ENCODE data around the gene ITGA2B.
"Not testable (repeated sequence)": the region's sequence is repeated elsewhere in the genome, so short reads cannot be mapped to it uniquely, and the experiment has no call there.

ITGA2B gene

DNA sequence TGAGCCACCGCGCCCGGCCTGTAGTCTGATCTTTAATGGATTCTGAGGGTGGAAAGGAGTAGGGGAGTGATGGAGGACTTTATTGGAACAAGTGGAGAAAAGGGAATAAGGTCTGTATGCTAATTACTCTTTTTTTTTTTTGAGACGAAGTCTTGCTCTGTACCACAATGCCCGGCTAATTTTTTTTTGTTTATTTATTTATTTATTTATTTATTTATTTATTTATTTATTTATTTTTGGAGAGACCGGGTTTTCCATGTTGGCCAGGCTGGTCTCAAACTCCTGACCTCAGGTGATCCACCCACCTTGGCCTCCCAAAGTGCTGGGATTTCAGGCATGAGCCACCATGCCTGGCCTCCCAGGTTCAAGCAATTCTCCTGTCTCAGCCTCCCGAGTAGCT is 59.9 kb downstream of the ITGA2B start:
- DNase-seq: not testable (repeated sequence)

DNA sequence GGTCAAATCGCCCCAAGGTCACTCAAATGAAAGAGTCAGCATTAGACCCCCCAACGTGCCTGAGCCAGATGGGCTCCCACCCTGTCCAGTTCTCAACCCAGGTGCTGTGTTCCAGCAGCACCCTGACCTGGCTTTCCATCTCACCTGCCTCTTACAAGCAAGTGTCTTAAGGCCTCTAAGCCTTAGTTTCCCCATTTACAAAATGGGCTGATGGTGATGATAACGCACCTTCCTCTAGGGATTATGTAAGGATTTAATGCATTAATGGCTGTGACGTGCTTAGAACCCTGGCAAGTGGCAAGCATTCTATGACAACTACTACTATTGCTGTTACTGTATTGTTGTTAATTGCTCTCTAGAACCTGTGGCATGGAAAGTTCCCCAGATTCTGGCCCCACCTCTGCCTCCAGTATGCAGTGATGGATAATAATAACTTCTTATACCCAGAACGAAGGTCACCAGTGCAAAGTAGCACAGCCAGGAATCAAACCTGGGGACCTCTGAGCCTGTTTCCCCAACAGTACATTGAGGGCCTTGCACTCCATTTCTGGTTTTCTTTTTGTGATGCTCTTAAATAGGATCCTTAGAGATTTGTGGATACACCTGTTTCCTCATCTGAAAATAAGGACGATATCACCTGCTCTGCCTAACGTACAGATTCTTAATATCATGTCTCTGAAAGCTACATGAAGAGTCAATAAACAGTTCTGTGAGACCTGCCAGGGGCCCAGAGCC is 61.6 kb downstream of the ITGA2B start:
- no peak for DNase-seq

DNA sequence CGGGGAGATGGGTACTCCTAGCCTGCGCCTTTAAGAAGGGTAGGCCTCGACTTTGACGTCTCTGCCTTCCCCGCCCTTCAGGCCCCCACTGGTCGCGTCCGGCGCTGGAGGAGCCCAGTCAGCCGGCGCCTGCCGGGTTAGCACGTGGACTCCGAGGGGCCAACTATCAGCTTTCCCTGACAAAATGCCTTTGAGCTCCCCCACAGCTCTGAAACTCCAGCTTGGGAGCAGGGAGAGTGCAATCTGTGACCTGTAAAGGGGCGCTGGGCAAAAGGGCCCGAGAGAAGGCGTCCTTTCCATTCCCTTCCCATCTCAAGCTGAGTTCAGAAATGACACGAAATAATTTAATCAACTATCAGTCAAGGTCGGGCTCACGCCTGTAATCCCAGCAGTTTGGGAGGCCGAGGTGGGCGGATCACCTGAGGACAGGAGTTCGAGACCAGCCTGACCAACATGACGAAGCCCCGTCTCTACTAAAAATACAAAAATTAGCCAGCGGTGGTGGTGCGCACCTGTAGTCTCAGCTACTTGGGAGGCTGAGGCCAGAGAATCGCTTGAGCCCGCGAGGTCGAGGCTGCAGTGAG is 62.5 kb downstream of the ITGA2B start:
- DNase-seq: peak; percentile 94

DNA sequence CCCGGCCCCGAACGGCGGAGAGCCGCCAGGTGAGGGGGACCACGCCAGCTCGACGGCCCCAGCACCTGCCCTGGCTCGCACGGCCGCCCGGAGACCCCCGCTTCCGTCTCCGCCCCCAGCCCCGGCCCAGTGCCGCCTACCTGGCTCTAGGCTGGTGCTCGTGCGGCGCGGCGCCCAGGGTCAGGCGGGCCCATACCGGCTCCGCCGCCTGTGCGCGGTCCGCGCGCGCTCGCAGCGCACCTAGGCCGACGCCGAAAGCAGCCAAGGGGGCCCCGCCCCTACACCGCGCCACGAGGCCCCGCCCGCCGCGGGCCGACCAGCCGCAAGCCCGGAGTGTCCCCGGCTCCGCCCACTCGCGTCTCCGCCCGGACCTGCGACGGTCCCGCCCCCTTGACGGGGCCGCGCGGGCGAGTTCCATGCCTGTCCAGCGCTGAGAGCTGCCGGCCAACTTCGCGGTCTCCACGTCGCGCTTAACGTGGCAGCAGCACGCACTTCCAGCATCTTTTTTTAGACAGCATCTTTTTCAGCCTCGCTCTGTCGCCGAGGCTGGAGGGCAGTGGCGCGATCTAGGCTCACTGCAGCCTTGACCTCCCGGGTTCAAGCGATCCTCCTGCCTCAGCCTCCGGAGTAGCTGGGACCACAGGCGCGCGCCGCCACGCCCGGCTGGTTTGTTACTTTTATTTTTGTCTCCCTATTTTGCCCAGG is 64.7 kb downstream of the ITGA2B start, which contains the start of gene SLC25A39:
TSS of gene SLC25A39 (minus strand) at position 253 of the 705 bp plus-strand sequence. CDS start 1,261 bp downstream, outside the sequence.
- peak; percentile 97 for DNase-seq

DNA sequence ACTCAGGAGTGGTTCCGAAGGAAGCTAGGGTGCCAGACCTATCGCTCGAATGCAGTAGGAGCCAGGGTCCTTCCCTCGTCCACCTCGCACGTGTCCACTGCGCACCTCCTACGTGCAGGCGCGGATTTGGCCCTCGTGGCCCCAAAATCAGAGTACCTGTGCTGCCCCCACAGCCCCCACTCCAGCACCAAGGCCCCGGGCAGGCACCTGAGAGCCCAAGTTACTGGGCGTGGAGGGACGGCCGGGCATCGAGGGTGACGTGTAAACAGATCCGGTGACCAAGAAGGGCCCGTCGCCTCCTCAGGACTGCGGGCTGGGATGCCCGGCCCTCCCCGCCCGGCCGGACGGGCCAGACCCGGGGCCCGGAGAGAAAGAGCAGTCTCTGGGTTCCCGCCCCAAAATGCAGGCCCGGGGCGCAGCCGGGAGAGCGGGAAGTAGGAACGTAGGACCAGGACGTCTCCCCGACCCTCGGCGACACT is 65.3 kb downstream of the ITGA2B start:
- DNase-seq: peak; percentile 68

DNA sequence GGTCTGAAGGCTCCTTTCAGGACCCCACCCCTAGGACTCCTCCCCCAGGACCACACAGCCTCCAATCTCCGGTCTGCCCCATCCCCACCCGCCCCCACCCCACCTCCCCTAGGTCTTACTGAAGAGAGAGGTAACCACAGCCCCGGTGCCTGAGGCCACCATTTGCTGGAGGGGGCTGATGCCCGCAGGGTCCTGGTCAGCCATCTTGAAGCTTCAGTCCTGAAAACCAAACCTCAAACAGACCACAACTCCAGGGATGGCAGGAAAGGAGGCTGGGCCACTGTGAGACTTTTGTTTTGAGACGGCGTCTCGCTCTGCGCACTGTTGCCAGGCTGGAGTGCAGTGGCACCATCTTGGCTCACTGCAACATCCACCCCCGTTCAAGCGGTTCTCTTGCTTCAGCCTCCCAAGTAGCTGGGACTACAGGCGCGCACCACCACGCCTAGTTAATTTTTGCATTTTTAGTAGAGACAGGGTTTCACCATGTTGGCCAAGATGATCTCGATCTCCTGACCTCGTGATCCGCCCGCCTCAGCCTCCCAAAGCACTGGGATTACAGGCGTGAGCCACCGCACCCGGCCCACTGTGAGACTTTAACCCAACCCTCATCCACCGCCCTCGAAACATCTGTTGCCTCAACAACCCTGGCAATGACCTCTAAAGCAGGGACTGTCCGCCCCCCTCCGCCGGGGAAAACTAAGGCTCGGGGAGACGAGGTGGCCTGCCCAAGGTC is 65.9 kb downstream of the ITGA2B start:
- no peak for DNase-seq

DNA sequence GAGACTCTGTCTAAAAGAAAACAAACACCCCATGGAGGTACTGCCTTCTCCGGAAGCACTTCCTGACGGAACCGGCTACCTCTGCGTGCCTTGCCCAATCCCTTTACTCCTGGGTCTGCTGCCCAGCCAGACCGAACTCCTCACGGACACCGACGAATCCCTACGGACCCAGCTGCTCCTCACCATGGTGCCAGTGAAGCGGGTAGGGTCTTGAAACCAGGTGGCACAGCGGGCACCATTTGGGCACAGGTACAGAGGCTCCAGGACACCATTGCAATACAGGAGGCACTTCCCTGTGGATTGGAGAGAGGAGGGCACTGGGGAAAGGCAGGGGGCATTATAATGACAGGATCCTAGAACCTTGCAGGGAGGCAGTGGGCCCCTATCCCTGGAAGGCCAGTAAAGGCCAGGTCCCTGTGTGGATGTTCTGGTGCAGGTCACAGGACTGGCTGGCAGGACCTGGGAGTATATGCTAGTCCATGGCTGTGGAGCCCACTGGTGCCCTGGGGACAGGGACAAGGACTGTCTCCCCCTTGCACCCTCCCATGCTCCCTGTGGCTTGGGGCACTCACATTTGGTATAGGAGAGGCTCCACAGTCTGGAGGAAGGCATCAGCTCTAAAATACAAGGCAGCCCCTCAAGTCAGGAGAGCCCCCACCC is 67.1 kb downstream of the ITGA2B start:
- DNase-seq: no peak

Data from activated CD8-positive, alpha-beta memory T cell treated with anti-CD3 and anti-CD28 coated beads, Interleukin-2, amount 50 U/mL, for 48 hours (primary cell).